GM23248 (cell line): ENCODE results near the gene PLD5.

Experiments used
- EZH2 ChIP-seq: fragments of 200-600 bp; sonication (generic); IDR thresholded peaks from 2 replicates; pipeline ENCODE4 v1.6.1; 2018; ENCODE audit warnings: antibody characterized with exemption, mild to moderate bottlenecking; ENCODE audit not compliant: insufficient read depth, poor library complexity, severe bottlenecking
- EZH2phosphoT487 ChIP-seq: fragments of 200-600 bp; sonication (generic); IDR thresholded peaks from 2 replicates; pipeline ENCODE4 v1.6.1; 2018; ENCODE audit warnings: antibody characterized with exemption, moderate library complexity, mild to moderate bottlenecking, low read depth; ENCODE audit not compliant: insufficient read depth

DNA sequence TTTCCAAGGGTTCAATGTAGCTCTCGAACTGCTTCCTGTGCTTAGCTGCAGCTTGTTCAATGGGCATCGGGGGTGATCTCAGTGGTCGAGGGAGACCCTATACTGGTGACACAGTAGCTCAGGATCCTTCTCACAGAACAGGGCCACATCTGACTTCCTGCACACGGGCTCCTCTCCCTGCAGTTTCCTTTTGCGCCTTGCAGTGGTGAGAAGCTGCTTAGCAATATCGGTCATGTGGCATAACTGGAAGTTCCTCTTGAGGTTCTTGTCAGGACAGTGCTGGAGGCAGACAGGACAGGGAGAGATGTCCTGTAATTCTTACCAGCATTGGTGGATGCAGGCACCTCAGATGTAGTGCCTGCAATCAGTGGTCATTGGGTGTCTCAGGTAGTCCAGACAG, 385.1 kb downstream of the PLD5 start:
- TF ChIP-seq EZH2 (no peak), EZH2phosphoT487 (no peak)
